ENCODE measurements around the gene AMFR. TPM values are rescaled to one million over a fixed set of nuclear protein-coding genes. Genes with fewer than 3 reads are reported as not detected.

The AMFR gene
- total and polyA plus RNA-seq, 4 donors, result 43.3 to 309 (median 98.4) TPM

GRCh38 chr16:56337131-56337857 lies 88.1 kb downstream of the AMFR start:
- H3K4me3 ChIP-seq (ENCODE audit: low read depth in 1 of 3, low read length in 3 of 3), result no peak overlapping the region
- 93% methylated on average over 11 of the region's 11 CpGs for WGBS
- no peaks in the 10 kb centered on the region for H3K9me3 ChIP-seq (ENCODE audit: control insufficient read depth in 4 of 4, low read length in 3 of 4)
- no peak overlapping the region for H3K27ac ChIP-seq (ENCODE audit: low read depth in 1 of 2, low read length in 2 of 2)
- peaks cover 0 to 64% (median 16%) of the 10 kb centered on the region in 4 donors for H3K36me3 ChIP-seq (ENCODE audit: control insufficient read depth in 4 of 4, insufficient read depth in 3 of 4, low read depth in 1 of 4, low read length in 3 of 4)
- H3K9ac ChIP-seq (ENCODE audit: low read depth in 1 of 2, low read length in 2 of 2), result no peak overlapping the region
- H3K4me1 ChIP-seq (ENCODE audit: control insufficient read depth in 4 of 4, insufficient read depth in 4 of 4, low read length in 3 of 4), result peaks cover 0 to 7% (median 0%) of the 10 kb centered on the region in 4 donors
- TF ChIP-seq RAD21 (IDR thresholded peaks at IDR 0.05), result no peak
- no peak for TF ChIP-seq FOXA1 (IDR thresholded peaks at IDR 0.05)
- no peak for TF ChIP-seq EGR1 (IDR thresholded peaks at IDR 0.05; ENCODE audit: low read depth in 2 of 2)
- no peak for TF ChIP-seq NR2F2 (IDR thresholded peaks at IDR 0.05)
- no peak for TF ChIP-seq CTCF (IDR thresholded peaks at IDR 0.05; ENCODE audit: low read depth, low read length, missing input control)
- TF ChIP-seq REST (IDR thresholded peaks at IDR 0.05), result no peak
- no peak for TF ChIP-seq YY1 (IDR thresholded peaks at IDR 0.05)
- no peak for TF ChIP-seq GABPA (IDR thresholded peaks at IDR 0.05 in 1 of 2, conservative IDR thresholded peaks at IDR 0.05 in 1 of 2)
- no peak for TF ChIP-seq TAF1 (conservative IDR thresholded peaks at IDR 0.05)
- TF ChIP-seq, protein P1, sequence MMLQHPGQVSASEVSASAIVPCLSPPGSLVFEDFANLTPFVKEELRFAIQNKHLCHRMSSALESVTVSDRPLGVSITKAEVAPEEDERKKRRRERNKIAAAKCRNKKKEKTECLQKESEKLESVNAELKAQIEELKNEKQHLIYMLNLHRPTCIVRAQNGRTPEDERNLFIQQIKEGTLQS (IDR thresholded peaks at IDR 0.05), result no peak
- TF ChIP-seq MAX (IDR thresholded peaks at IDR 0.05), result no peak
- no peak for TF ChIP-seq RXRA (IDR thresholded peaks at IDR 0.05)
- TF ChIP-seq HNF4A (conservative IDR thresholded peaks at IDR 0.05), result no peak
- TF ChIP-seq HNF4G (IDR thresholded peaks at IDR 0.05), result no peak
- TF ChIP-seq, protein P2, sequence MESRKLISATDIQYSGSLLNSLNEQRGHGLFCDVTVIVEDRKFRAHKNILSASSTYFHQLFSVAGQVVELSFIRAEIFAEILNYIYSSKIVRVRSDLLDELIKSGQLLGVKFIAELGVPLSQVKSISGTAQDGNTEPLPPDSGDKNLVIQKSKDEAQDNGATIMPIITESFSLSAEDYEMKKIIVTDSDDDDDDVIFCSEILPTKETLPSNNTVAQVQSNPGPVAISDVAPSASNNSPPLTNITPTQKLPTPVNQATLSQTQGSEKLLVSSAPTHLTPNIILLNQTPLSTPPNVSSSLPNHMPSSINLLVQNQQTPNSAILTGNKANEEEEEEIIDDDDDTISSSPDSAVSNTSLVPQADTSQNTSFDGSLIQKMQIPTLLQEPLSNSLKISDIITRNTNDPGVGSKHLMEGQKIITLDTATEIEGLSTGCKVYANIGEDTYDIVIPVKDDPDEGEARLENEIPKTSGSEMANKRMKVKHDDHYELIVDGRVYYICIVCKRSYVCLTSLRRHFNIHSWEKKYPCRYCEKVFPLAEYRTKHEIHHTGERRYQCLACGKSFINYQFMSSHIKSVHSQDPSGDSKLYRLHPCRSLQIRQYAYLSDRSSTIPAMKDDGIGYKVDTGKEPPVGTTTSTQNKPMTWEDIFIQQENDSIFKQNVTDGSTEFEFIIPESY (IDR thresholded peaks at IDR 0.05), result no peak
- H3K27me3 ChIP-seq (ENCODE audit: control insufficient read depth in 4 of 4, insufficient read depth in 4 of 4, low read length in 3 of 4), result no peaks in the 10 kb centered on the region
- DNase-seq (ENCODE audit: low spot score), result no peak

Measured in liver (tissue), 9 donors.